ENCODE measurements around the gene DNAL4. TPM values are rescaled to one million over a fixed set of nuclear protein-coding genes. Genes with fewer than 3 reads are reported as not detected.
A peak's percentile ranks its signal among the peaks of the same experiment; 100 is the strongest.

DNAL4 gene
- total and polyA plus RNA-seq, 12 donors = 7.7 to 11.7 (median 9.9) TPM

- no peak for ATAC-seq
- no peaks in the 10 kb centered on the region for H3K9me3 ChIP-seq
- H3K27me3 ChIP-seq = no peaks in the 10 kb centered on the region
- H3K36me3 ChIP-seq = peaks cover 25 to 100% (median 93%) of the 10 kb centered on the region in 9 donors
- intact Hi-C loops (cut with DNase I) = no loop called here
- 89 to 94% methylated on average over 15 of the region's 15 CpGs for WGBS, 2 donors
- H3K4me3 ChIP-seq = no peak overlapping the region
- no peak overlapping the region for H3K27ac ChIP-seq
- TF ChIP-seq CTCF (IDR thresholded peaks at IDR 0.05) = no peak
- no peak for DNase-seq
- peaks cover 0 to 34% (median 0%) of the 10 kb centered on the region in 9 donors for H3K4me1 ChIP-seq
These were observed 53.7 kb downstream of the DNAL4 start for GRCh38 chr22:38740116-38740723.

- peak in 1 of 2 donors; percentile 61 for DNase-seq
- TF ChIP-seq CTCF (IDR thresholded peaks at IDR 0.05) = no peak
- ATAC-seq = peak in 7 of 8 donors; percentile 12 to 73 (median 34)
- H3K9me3 ChIP-seq = no peaks in the 10 kb centered on the region
- H3K4me3 ChIP-seq = no peak overlapping the region
- WGBS, 2 donors = 87 to 92% methylated on average over 20 of the region's 20 CpGs
- H3K36me3 ChIP-seq = peaks cover 25 to 100% (median 85%) of the 10 kb centered on the region in 9 donors
- intact Hi-C loops (cut with DNase I) = no loop called here
- H3K27me3 ChIP-seq = no peaks in the 10 kb centered on the region
- H3K27ac ChIP-seq = no peak overlapping the region
- peaks cover 0 to 39% (median 6%) of the 10 kb centered on the region in 9 donors for H3K4me1 ChIP-seq
These were observed 54.5 kb downstream of the DNAL4 start for GRCh38 chr22:38739300-38740055.

- 94 to 95% methylated on average over 18 of the region's 18 CpGs for WGBS, 2 donors
- Histone ChIP-seq H3K27ac (no peak overlapping the region), H3K36me3 (peaks cover 25 to 100% (median 77%) of the 10 kb centered on the region in 9 donors), H3K27me3 (no peaks in the 10 kb centered on the region), H3K9me3 (no peaks in the 10 kb centered on the region), H3K4me1 (peaks cover under 1 to 49% (median 14%) of the 10 kb centered on the region in 9 donors), H3K4me3 (no peak overlapping the region)
- intact Hi-C loops (cut with DNase I) = no loop called here
- no peak for TF ChIP-seq CTCF (IDR thresholded peaks at IDR 0.05)
- DNase-seq (no peak), ATAC-seq (no peak)
These were observed 55.4 kb downstream of the DNAL4 start for GRCh38 chr22:38738475-38739070.

- ATAC-seq (no peak), DNase-seq (no peak)
- Histone ChIP-seq H3K9me3 (no peaks in the 10 kb centered on the region), H3K27ac (peak overlapping the region in 1 of 10 donors; percentile 6), H3K36me3 (peaks cover 25 to 100% (median 66%) of the 10 kb centered on the region in 9 donors), H3K4me1 (peaks cover 9 to 59% (median 25%) of the 10 kb centered on the region in 9 donors), H3K27me3 (no peaks in the 10 kb centered on the region), H3K4me3 (no peak overlapping the region)
- intact Hi-C loops (cut with DNase I) = no loop called here
- TF ChIP-seq CTCF (IDR thresholded peaks at IDR 0.05) = no peak
- WGBS, 2 donors = 79 to 84% methylated on average over 21 of the region's 21 CpGs
These were observed 56.5 kb downstream of the DNAL4 start for GRCh38 chr22:38737302-38738060.
